ENCODE measurements around the gene SRR.
A peak's percentile ranks its signal among the peaks of the same experiment; 100 is the strongest.

SRR gene

DNA sequence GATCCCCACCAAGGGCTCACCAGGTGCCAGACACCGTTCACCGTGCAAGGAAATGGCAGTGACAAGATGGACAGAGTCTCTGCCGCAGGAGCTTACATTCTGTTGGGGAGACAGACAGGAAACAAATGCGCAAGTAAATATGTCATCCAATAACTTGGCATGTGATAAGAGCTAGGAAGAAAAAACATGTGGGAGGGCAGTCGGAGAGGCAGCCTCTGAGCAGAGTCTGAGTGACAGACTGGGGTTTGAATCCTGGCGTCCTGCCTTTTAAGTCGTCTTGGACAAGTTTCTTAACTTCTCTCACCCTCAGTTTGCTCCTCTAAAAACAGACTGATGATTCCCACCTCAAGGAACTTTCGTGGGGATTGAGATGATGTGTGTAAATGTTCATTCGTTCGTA, 40.8 kb downstream of the SRR start:
- Histone ChIP-seq H3K4me3 (ENCODE audit: low read depth, low read length) (no peak overlapping the region), H3K36me3 (replicated peaks) (no peaks in the 10 kb centered on the region), H3K27ac (no peak overlapping the region), H3K27me3 (replicated peaks) (no peaks in the 10 kb centered on the region)
- DNase-seq, result no peak
- in situ Hi-C loops (cut with HindIII; ENCODE audit: low pct_ligation_motif_present, low sequenced_read_pairs), result no loop called here
- TF ChIP-seq, protein P1, sequence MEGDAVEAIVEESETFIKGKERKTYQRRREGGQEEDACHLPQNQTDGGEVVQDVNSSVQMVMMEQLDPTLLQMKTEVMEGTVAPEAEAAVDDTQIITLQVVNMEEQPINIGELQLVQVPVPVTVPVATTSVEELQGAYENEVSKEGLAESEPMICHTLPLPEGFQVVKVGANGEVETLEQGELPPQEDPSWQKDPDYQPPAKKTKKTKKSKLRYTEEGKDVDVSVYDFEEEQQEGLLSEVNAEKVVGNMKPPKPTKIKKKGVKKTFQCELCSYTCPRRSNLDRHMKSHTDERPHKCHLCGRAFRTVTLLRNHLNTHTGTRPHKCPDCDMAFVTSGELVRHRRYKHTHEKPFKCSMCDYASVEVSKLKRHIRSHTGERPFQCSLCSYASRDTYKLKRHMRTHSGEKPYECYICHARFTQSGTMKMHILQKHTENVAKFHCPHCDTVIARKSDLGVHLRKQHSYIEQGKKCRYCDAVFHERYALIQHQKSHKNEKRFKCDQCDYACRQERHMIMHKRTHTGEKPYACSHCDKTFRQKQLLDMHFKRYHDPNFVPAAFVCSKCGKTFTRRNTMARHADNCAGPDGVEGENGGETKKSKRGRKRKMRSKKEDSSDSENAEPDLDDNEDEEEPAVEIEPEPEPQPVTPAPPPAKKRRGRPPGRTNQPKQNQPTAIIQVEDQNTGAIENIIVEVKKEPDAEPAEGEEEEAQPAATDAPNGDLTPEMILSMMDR (IDR thresholded peaks at IDR 0.05; ENCODE audit: low read depth, low read length, missing control alignments), result no peak

DNA sequence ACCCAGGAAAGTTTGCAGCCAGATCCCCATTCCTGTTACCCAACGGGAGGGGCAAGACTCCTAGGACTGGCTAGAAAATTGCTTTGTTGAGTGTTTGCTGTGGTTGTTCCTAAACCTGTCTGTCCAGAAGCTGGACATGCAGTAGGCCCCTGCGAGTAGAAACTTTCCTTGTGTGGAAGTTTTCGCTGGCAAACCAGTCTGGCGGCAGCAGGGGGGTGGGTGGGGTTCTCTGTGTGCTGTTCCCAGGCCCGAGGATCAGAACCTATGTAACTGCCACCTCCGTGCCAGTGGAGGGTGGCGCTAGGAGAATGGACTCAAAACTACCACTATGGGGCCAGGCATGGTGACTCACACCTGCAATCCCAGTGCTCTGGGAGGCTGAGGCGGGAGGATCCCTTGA, 42.7 kb downstream of the SRR start:
- no peaks in the 10 kb centered on the region for H3K27me3 ChIP-seq (replicated peaks)
- H3K4me3 ChIP-seq (ENCODE audit: low read depth, low read length), result no peak overlapping the region
- H3K36me3 ChIP-seq (replicated peaks), result no peaks in the 10 kb centered on the region
- DNase-seq, result no peak
- in situ Hi-C loops (cut with HindIII; ENCODE audit: low pct_ligation_motif_present, low sequenced_read_pairs), result no loop called here
- no peak overlapping the region for H3K27ac ChIP-seq
- TF ChIP-seq, protein P1 (IDR thresholded peaks at IDR 0.05; ENCODE audit: low read depth, low read length, missing control alignments), result no peak

DNA sequence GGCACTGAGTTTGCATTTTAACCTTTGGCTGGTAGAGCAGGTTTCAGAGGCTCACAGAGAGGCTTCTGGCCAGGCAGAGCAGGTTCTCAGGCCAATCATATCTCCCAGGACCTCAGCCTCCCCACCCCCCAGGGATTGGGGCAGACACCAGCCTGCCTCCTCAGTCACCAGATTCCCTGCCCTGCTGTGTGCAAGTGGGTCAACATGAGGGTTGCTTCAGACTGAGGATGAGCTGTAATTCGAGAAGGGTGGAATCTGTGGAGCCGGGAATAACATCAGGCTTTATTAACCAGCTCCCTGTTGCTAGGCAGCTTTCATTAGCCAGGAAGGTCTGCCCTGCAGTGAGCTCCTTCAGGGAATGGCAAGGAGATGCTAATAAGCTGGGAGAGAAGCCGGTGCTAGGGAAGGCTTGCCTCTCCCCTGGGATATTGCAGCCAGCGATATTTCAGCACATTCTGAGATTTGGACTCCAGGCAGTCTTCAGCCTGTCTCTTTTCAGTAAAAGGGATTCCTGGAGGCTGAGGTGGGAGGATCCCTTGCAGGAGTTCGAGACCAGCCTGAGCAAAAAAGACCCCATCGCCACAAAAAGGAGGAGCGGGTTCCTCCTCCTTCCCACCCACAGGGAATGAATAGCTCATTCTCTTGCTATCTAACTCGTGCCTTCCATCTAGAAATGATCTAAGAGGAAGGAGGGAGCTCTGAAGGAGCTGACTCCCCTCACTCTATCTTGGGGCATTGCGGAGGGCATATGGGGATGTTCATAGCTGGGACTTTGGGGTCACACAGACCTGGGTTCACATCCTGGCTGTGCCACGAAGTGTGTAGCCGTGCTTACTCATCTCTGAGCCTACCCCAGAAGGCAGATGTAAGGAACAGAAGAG, 44.3 kb downstream of the SRR start:
- in situ Hi-C loops (cut with HindIII; ENCODE audit: low pct_ligation_motif_present, low sequenced_read_pairs), result no loop called here
- Histone ChIP-seq H3K4me3 (ENCODE audit: low read depth, low read length) (no peak overlapping the region), H3K27ac (no peak overlapping the region), H3K36me3 (replicated peaks) (no peaks in the 10 kb centered on the region), H3K27me3 (replicated peaks) (no peaks in the 10 kb centered on the region)
- DNase-seq, result peak; percentile 65
- TF ChIP-seq, protein P1 (IDR thresholded peaks at IDR 0.05; ENCODE audit: low read depth, low read length, missing control alignments), result no peak

DNA sequence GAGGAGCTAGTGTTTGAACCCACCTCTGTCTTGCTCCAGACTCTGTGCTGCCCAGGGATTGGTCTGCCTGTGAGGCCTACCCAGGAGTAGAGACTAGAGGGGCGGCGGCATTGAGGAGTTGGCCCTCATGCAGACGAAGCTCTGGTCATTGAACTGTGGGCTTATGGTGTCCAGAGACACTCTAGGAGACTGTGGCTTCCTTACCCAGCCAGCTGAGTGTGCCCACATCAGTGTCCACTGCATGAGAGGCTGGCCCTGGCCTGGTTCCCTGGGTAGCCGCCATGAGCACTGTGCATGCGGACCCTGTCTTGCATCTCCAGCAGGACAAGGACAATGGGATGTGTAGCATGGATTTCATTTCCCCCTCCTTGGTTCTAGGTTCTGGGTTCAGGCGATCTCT, 47.5 kb downstream of the SRR start:
- TF ChIP-seq, protein P1 (IDR thresholded peaks at IDR 0.05; ENCODE audit: low read depth, low read length, missing control alignments), result no peak
- no peak for DNase-seq
- no peaks in the 10 kb centered on the region for H3K27me3 ChIP-seq (replicated peaks)
- H3K36me3 ChIP-seq (replicated peaks), result no peaks in the 10 kb centered on the region
- no peak overlapping the region for H3K4me3 ChIP-seq (ENCODE audit: low read depth, low read length)
- H3K27ac ChIP-seq, result no peak overlapping the region
- in situ Hi-C loops (cut with HindIII; ENCODE audit: low pct_ligation_motif_present, low sequenced_read_pairs), result no loop called here

DNA sequence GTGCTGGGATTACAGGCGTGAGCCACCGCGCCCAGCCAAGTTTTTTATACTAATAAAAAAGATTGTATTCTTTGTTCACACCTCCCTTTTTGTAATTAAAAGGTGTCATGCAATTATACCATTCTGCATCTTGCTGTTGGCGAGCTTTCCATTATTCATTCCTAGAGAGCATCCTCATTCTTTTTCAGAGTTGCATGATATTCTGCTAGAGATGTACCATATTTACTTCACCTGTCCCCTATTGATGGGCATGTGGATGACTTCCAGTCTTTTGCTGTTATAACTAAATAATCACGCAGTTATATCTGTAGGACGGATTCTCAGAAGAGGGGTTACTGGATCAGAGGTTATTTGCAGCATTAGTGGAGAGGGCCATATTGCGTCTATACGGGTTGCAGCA, 50.6 kb downstream of the SRR start:
- no peak for DNase-seq
- in situ Hi-C loops (cut with HindIII; ENCODE audit: low pct_ligation_motif_present, low sequenced_read_pairs), result no loop called here
- no peak overlapping the region for H3K4me3 ChIP-seq (ENCODE audit: low read depth, low read length)

More for the DNA sequence above, 50.6 kb downstream of the SRR start:
- Histone ChIP-seq H3K27ac (no peak overlapping the region), H3K36me3 (replicated peaks) (no peaks in the 10 kb centered on the region), H3K27me3 (replicated peaks) (no peaks in the 10 kb centered on the region)
- TF ChIP-seq, protein P1 (IDR thresholded peaks at IDR 0.05; ENCODE audit: low read depth, low read length, missing control alignments), result no peak

Data from brain microvascular endothelial cell (primary cell).